ENCODE data around the gene DCST1.

DNA sequence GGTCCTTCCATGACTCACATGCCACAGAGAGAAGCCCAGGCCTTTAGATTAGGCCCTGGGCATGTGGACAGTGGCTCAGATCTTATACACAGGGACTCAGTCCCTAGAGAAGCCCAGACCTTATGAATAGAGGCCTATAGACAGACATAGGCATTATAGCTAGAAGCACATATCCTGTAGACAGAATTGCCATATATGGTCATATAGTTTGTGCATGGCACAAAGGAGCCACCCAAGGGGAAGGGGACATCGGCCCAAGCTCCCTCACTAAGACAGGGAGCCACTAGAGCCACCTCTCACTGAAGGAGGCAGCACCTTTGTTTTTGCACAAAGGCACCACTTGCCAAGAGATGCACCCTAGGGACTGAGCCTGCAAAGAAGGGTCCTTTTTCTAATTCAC is 42.7 kb downstream of the DCST1 start:
- TF ChIP-seq, protein P1, sequence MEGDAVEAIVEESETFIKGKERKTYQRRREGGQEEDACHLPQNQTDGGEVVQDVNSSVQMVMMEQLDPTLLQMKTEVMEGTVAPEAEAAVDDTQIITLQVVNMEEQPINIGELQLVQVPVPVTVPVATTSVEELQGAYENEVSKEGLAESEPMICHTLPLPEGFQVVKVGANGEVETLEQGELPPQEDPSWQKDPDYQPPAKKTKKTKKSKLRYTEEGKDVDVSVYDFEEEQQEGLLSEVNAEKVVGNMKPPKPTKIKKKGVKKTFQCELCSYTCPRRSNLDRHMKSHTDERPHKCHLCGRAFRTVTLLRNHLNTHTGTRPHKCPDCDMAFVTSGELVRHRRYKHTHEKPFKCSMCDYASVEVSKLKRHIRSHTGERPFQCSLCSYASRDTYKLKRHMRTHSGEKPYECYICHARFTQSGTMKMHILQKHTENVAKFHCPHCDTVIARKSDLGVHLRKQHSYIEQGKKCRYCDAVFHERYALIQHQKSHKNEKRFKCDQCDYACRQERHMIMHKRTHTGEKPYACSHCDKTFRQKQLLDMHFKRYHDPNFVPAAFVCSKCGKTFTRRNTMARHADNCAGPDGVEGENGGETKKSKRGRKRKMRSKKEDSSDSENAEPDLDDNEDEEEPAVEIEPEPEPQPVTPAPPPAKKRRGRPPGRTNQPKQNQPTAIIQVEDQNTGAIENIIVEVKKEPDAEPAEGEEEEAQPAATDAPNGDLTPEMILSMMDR (IDR thresholded peaks at IDR 0.05; ENCODE audit: low read depth, low read length): no peak
- no peak for TF ChIP-seq POLR2A (IDR thresholded peaks at IDR 0.05; ENCODE audit: extremely low read depth, insufficient read length)
